ENCODE measurements around the gene KLHL29. TPM values are rescaled to one million over a fixed set of nuclear protein-coding genes. Genes with fewer than 3 reads are reported as not detected.

The KLHL29 gene
- total RNA-seq, 1 experiment from 2014 or later, result 2.4 TPM

- no peaks in the 10 kb centered on the region; the same call in 1 of the 2 replicates for H3K27me3 Mint-ChIP-seq (ENCODE audit: low read depth)
- Histone ChIP-seq H2BK120ac (ENCODE audit: low read depth, low read length, poor library complexity, severe bottlenecking) (no peak overlapping the region), H3K79me1 (ENCODE audit: insufficient read depth, low read depth, low read length, poor library complexity, severe bottlenecking) (no peaks in the 10 kb centered on the region), H4K8ac (replicated peaks; ENCODE audit: insufficient read length, low read depth, low read length) (no peak overlapping the region), H2AFZ (ENCODE audit: low read length) (no peak overlapping the region), H3K79me2 (ENCODE audit: insufficient read depth, low read length) (no peaks in the 10 kb centered on the region), H3K56ac (ENCODE audit: insufficient read length, low read depth, low read length) (no peak overlapping the region), H3K4me1 (ENCODE audit: insufficient read depth, low read length) (no peaks in the 10 kb centered on the region), H4K20me1 (ENCODE audit: control insufficient read depth, insufficient read depth, insufficient read length) (no peaks in the 10 kb centered on the region), H3K9ac (ENCODE audit: extremely low read depth, insufficient read length, low read length) (no peak overlapping the region), H3K23ac (ENCODE audit: insufficient read length, low read depth, low read length) (no peak overlapping the region), H3K23me2 (ENCODE audit: insufficient read length, low read depth, low read length, poor library complexity, severe bottlenecking) (no peaks in the 10 kb centered on the region), H2BK20ac (ENCODE audit: low read depth, low read length, poor library complexity, severe bottlenecking) (no peak overlapping the region), H3K4ac (ENCODE audit: low read depth, low read length) (no peak overlapping the region), H2BK5ac (ENCODE audit: insufficient read length, low read length) (no peak overlapping the region), H2BK15ac (ENCODE audit: low read depth, low read length) (no peak overlapping the region), H4K5ac (ENCODE audit: insufficient read length, low read depth, low read length) (no peak overlapping the region), H3K27ac (ENCODE audit: insufficient read length, low read depth, low read length) (no peak overlapping the region), H3K18ac (ENCODE audit: insufficient read length, low read depth, low read length) (no peak overlapping the region), H3T11ph (ENCODE audit: low read length) (no peak overlapping the region), H3K9me3 (ENCODE audit: control insufficient read depth, low read depth, low read length) (no peaks in the 10 kb centered on the region), H2BK12ac (ENCODE audit: insufficient read length, low read depth, low read length) (no peak overlapping the region), H3K14ac (ENCODE audit: insufficient read depth, low read length) (no peak overlapping the region), H3K4me2 (ENCODE audit: insufficient read depth, insufficient read length, low read length) (no peak overlapping the region), H2AK5ac (ENCODE audit: insufficient read length, low read length) (no peak overlapping the region), H3K27me3 (ENCODE audit: insufficient read depth, low read length) (no peaks in the 10 kb centered on the region), H4K91ac (ENCODE audit: insufficient read length, low read depth, low read length) (no peak overlapping the region)
- peaks cover 11 to 12% of the 10 kb centered on the region in 2 experiments for H3K4me1 Mint-ChIP-seq
- H3K9me3 Mint-ChIP-seq, result peaks cover 2 to 7% of the 10 kb centered on the region in 2 experiments; a peak in 4 of 5 replicates
- peaks cover 3 to 7% (median 4%) of the 10 kb centered on the region in 3 experiments for H3K36me3 Mint-ChIP-seq (ENCODE audit: insufficient read depth in 1 of 3, low read depth in 3 of 3)
- no peak for DNase-seq
- WGBS (ENCODE audit: extremely low coverage, insufficient read length, low lambda C conversion rate), result no CpG with 5 or more reads among the region's 8 CpGs
- peak overlapping the region in 1 of 3 experiments; percentile 27; a peak in 2 of 7 replicates for H3K27ac Mint-ChIP-seq
- no peak for TF ChIP-seq CTCF (conservative IDR thresholded peaks at IDR 0.05)
- no peak overlapping the region for H3K4me3 Mint-ChIP-seq
Observed at GRCh38 chr2:23601301-23601965, 216.5 kb downstream of the KLHL29 start.
